ENCODE results near the gene AAK1.

The AAK1 gene

GRCh38 chr2:69489793-69490192 lies 153.7 kb downstream of the AAK1 start:
- no peak for DNase-seq

DNA sequence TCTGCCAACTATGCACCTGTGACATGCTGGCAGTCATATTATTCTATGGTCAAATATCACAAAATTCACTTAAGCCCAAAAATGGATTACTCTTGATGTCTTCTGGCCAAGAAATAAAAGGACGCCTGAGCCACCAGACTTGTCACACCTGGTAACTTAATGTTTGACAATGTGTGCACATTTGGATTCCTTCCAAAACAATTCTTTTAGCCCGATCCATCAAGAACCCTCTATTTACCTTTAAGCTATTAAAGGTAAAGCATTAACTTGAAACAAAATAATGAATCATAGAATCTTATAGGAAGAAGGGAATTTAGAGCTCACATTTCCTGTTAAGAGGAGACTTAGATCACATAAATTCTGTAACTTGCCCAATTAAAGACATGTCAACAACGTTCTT lies 159.8 kb downstream of the AAK1 start:
- DNase-seq, result no peak

GRCh38 chr2:69483024-69483423 lies 160.5 kb downstream of the AAK1 start:
- DNase-seq, result no peak

- no peak for DNase-seq
Measured at GRCh38 chr2:69482471-69482870, 161.1 kb downstream of the AAK1 start.

- no peak for DNase-seq
Measured at GRCh38 chr2:69481421-69481820, 162.1 kb downstream of the AAK1 start.

- no peak for DNase-seq
Measured at GRCh38 chr2:69477627-69478026, 165.9 kb downstream of the AAK1 start.

- no peak for DNase-seq
Measured at GRCh38 chr2:69474688-69475087, 168.9 kb downstream of the AAK1 start.

- no peak for DNase-seq
Measured at GRCh38 chr2:69471793-69472192, 171.7 kb downstream of the AAK1 start.

- no peak for DNase-seq
Measured at GRCh38 chr2:69470911-69471310, 172.6 kb downstream of the AAK1 start.

DNA sequence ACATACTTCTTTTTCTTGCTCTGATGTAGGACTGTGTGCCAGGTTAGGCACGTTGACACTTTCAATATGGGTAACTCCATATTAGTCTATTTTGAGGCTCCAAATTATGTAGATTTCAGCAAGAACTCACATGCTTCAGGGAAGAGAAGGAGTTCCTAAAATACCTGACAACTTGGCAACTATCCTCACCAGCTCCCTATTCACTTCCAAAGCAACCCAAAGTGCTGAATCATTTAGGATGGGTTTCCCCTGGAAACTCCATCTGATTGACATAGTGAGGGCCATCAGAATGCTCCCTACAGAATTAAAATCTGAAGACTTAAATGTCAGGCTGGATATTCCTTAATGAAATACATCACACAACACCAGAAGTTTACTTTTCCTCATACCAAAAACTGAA lies 173.8 kb downstream of the AAK1 start:
- no peak for DNase-seq

DNA sequence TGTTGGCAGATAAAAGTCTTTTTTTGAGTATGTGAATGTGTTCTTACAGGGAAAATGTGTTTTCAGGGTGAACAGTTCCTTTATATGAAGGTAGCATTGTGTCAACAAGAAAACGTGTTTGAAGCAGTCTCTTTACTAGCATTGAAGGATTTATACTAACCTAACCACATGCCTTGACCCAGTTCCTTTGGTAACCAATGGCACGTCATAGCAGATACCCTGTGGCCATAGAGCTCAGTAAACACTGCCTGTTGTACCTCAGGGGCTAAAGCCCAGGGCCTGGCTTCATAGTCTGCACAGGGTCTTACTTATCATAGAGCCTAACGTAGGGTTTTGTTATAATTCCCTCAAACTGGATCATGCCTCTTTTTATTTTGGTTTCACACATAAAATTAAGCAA lies 174.2 kb downstream of the AAK1 start:
- no peak for DNase-seq

GRCh38 chr2:69466728-69467127 lies 176.8 kb downstream of the AAK1 start:
- DNase-seq, result no peak

DNA sequence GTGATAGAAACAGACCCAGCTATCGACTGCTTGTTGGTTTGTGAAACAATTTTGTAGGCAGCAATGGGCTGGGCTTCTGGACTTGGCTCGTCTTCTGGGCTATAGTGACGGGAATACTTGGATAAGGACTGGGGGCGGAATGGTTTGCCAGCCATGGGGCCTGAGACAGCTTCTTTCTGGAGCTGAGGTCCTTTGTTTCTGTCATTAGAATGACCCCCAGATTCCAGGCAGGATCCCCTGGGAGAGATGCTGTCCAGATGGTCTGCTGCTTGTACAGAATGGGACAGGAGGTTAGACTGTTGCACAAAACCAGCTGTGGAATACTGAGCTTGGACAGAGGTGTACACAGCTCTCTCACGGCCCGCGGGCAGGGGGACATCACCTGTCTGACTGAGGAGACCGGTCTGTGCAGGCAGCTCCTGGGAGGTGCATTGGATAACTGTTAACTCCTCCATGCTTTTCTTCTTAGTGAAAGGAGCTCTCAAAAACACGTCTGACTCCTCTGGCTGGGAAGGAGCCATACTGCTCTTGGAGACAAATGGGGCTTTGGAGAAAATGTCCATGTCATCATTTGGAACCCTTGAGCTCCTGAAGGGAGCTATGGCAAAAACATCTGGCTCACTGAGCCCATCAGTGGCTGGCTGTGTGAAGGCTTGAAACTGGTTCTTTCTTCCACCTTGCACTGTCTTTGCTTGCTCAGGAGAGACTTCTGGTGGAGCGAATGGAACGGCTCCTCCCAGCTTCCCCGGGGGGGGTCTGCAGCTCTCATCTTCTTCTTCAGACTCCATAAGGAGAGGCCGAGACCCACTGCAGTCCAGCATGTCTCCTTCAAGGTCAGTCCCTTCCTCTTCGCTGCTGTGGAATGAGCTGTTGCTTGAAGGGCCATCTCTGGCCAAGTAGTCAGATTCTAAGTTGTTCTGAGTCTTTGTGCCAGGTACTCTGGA lies 177.8 kb downstream of the AAK1 start:
- no peak for DNase-seq

DNA sequence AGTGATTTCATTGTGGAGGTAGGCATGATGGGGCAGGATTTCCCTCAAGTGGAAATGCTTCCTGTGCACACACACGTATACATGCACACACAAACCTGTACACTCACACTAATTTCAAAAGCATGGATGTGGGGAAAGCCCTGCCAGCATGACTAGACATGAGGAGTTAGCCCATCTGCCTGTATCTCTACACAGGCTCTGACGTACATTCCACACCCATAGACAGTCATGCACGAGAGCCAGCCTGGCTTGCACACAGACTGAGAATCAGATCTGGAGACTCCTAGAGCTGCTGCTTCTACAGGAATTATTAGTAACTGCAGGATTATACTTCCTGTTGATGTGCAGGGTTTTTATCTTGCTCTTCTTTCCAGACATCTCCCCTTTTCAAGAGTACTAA lies 179.0 kb downstream of the AAK1 start:
- no peak for DNase-seq

GRCh38 chr2:69462780-69463179 lies 180.8 kb downstream of the AAK1 start:
- no peak for DNase-seq

DNA sequence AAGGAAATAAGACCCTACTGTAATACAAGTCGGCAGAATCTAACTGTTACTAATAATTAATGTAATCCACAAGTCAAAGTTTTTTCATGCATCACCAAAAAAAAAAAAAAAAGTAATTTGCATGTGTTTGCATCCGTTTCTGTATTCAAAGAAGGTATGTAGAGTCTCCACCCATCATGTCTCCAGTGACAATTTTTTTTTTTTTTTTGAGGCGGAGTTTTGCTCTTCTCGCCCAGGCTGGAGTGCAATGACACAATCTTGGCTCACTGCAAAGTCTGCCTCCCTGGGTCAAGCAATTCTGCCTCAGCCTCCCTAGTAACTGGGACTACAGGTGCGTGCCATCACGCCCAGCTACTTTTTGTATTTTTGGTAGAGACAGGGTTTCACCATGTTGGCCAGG lies 182.1 kb downstream of the AAK1 start:
- DNase-seq, result no peak

GRCh38 chr2:69459936-69460335 lies 183.6 kb downstream of the AAK1 start:
- no peak for DNase-seq

GRCh38 chr2:69456950-69457445 lies 186.5 kb downstream of the AAK1 start:
- DNase-seq, result no peak

GRCh38 chr2:69456154-69456553 lies 187.4 kb downstream of the AAK1 start:
- no peak for DNase-seq

DNA sequence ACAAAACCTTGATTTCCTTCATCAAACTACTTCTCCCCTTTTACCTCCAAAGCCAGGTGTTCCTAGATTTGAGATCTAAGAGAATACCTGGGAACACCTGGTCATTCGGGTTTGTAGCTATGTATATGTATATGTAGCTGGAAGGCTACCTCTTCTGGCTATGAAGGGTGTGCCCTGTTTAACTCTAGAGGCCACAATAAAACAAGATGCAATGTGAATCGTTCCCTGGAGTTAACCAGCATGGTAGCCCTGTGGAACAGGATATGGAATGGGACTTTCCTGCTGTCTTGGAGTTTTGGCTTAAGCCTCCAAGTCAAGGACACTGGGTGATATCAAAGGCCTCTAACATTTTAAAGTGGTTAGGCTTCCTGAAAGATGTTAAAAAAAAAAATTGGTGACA lies 188.6 kb downstream of the AAK1 start:
- no peak for DNase-seq

GRCh38 chr2:69453475-69454129 lies 189.9 kb downstream of the AAK1 start:
- DNase-seq, result no peak

- DNase-seq, result no peak
Measured at GRCh38 chr2:69452687-69453086, 190.9 kb downstream of the AAK1 start.

DNA sequence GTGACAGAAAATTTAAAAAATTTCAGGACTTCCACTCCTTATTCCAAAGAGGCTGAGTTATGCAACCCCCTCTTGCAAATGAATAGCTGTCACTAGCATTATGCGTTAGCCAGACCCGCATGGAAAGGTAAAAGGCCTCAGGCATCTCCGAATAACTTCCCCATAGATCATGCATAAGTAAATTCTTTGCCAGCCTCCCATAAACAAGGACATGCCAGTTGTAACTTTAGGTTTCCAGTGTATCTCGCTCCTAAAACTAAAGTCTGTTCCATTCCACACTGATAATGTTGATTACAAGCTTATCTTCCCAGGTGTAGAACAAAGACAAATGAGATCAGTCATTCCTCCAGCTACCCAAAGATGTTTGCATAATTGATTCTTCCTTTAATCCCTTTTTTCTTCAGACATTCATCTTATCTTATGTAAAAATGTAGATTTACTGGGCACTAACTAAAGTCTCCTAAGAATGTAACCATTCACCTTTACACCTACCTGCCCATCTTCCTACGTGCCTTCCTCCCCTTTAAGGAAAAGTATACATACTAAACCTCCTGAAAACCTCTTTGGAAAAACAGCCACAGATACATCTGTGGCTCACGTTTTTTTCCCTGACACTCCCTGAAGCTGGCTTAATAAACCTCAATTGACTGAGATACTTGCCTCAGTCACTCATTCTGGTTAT lies 192.7 kb downstream of the AAK1 start:
- no peak for DNase-seq
